GM19438 (cell line): ENCODE results near the gene ROS1.
"Not testable (repeated sequence)": the region's sequence is repeated elsewhere in the genome, so short reads cannot be mapped to it uniquely, and the experiment has no call there.

ENCODE experiments used
- ATAC-seq: cut with Tn5 transposase; IDR thresholded peaks from one replicate; pipeline ENCODE4 v1.9.1; 2021; ENCODE audit warnings: low read depth; ENCODE audit not compliant: unreplicated experiment

Gene ROS1

GRCh38 chr6:117442313-117442712 is 16.6 kb upstream of the ROS1 start:
- not testable (repeated sequence) for ATAC-seq

GRCh38 chr6:117441824-117442264 is 16.1 kb upstream of the ROS1 start:
- no peak for ATAC-seq

GRCh38 chr6:117440706-117441525 is 15.2 kb upstream of the ROS1 start:
- no peak for ATAC-seq

- no peak for ATAC-seq
Measured at GRCh38 chr6:117432273-117432672, 6.5 kb upstream of the ROS1 start.

- no peak for ATAC-seq
Measured at GRCh38 chr6:117423754-117424153, 2.0 kb downstream of the ROS1 start.

- ATAC-seq: no peak
Measured at GRCh38 chr6:117418320-117418719, 7.4 kb downstream of the ROS1 start.

GRCh38 chr6:117417851-117418250 is 7.9 kb downstream of the ROS1 start:
- no peak for ATAC-seq

- ATAC-seq: no peak
Measured at GRCh38 chr6:117414770-117415169, 11.0 kb downstream of the ROS1 start.

GRCh38 chr6:117411474-117411873 is 14.3 kb downstream of the ROS1 start:
- ATAC-seq: no peak

- no peak for ATAC-seq
Measured at GRCh38 chr6:117409863-117410262, 15.9 kb downstream of the ROS1 start.

GRCh38 chr6:117409420-117409819 is 16.3 kb downstream of the ROS1 start:
- ATAC-seq: no peak

GRCh38 chr6:117404548-117404947 is 21.2 kb downstream of the ROS1 start:
- ATAC-seq: no peak

GRCh38 chr6:117401799-117402198 is 23.9 kb downstream of the ROS1 start:
- no peak for ATAC-seq

GRCh38 chr6:117399924-117400323 is 25.8 kb downstream of the ROS1 start:
- ATAC-seq: no peak

GRCh38 chr6:117399126-117399525 is 26.6 kb downstream of the ROS1 start:
- no peak for ATAC-seq

GRCh38 chr6:117397536-117398227 is 28.1 kb downstream of the ROS1 start:
- no peak for ATAC-seq

- ATAC-seq: no peak
Measured at GRCh38 chr6:117396228-117396627, 29.5 kb downstream of the ROS1 start.

- ATAC-seq: no peak
Measured at GRCh38 chr6:117395164-117395563, 30.6 kb downstream of the ROS1 start.

- no peak for ATAC-seq
Measured at GRCh38 chr6:117393045-117393444, 32.7 kb downstream of the ROS1 start.

- no peak for ATAC-seq
Measured at GRCh38 chr6:117391874-117392583, 33.7 kb downstream of the ROS1 start.
